ENCODE measurements around the gene TRAPPC1.
"Not testable (repeated sequence)": the region's sequence is repeated elsewhere in the genome, so short reads cannot be mapped to it uniquely, and the experiment has no call there.

TRAPPC1 gene, protein sequence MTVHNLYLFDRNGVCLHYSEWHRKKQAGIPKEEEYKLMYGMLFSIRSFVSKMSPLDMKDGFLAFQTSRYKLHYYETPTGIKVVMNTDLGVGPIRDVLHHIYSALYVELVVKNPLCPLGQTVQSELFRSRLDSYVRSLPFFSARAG

DNA sequence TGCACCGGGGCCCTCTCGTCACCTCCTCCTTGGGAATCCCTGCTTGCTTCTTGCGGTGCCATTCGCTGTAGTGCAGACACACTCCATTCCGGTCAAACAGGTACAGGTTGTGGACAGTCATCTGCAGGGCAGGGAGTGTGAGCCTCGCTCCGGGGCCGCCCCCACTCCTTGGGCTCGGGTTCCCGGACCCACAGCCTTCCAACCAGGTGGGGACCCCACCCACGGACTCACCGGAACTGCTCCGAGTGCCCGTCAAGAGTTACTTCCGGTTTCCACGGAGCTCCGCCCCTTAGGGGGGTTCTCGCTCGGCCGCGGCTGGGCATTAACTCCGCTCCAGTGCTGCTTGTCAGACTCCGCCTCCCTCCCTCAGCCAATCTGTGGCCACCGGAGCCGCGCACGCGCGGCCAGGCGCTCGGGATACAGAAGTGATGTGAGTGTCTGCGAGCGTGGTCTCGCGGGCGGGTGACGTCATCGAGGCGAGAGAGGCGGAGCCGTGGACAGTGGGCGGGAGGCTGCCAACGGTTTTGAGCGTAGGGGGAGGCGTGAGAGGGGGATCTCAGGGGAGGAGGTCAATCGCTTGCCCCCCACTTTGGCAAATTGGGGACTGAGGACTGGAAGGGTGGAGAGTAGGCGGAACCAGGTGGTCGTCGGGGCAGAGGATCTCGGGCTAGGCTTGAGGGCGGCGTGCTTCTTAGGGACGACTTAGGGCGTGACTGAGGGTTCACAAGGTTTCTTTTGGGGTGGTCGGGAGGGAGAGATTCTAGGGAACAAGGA, at the start of gene TRAPPC1, which contains the start of gene CNTROB:
TSS of gene TRAPPC1 (minus strand) at position 238 of the 774 bp plus-strand sequence. CDS start at position 121, 117 bp downstream.
TSS of gene CNTROB (plus strand) at position 498 of the 774 bp plus-strand sequence. CDS start 874 bp downstream, outside the sequence.
- DNase-seq (ENCODE audit: low spot score): peak; percentile 97

DNA sequence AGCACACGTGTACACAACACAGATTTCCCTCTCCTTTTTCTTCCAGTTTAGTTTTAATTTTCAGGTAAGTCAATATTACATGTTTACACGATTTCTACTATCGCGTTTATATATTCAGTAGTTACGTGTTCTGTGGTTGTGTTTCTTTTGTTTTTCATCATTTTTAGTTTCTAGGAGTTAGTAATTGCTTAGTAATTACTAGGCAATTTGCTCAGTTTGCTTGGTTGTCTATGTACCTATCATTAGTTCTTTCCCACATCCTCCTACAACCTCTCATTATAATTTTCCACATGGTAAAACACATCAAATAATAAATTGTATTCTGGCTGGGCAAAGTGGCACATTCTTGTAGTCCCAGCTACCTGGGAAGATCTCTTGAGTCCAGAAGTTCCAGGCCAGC, 46.1 kb upstream of the TRAPPC1 start:
- DNase-seq (ENCODE audit: low spot score): no peak

DNA sequence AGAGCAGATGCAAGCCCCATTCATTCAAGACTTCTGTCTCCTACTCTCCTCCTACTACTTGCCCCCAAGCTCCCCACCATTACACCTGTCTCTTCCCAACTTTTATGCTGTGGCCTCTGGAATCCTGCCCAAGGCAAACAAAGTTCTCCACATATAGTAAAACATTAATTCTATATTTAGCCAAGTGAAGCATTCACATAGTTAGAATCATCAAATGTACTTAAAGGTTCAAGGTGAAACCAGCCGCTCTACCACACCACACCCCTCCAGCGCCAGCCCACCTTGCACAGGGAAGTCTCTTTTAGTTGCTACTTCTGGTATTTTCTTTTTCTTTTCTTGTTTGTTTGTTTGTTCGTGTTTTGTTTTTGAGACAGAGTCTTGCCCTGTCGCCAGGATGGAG, 45.3 kb upstream of the TRAPPC1 start:
- DNase-seq (ENCODE audit: low spot score): no peak

DNA sequence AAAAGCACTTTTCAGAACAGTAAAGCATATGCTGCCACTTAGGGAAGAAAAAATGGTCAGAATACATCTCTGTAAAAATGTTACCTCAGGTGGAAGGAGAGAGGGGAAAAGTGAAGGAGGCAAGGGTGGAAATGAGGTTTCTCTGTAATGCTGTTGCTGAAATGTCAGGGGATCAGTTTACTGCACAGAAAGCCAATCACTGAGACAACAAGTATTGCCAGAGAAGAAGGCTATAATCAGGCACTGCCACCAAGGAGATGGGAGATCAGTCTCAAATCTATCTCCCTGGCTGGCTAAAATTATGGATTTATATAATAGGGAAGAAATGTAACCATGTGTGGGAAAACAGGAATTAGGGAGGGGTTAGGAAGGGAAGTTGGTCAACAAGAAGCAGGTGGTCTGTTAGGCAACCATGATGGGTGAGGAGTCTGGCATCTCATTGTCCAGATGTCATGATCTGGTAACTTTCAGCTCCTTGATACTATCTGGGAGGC, 42.9 kb upstream of the TRAPPC1 start:
- no peak for DNase-seq (ENCODE audit: low spot score)

GRCh38 chr17:7972131-7972785, 40.5 kb upstream of the TRAPPC1 start:
- DNase-seq (ENCODE audit: low spot score): peak; percentile 13

GRCh38 chr17:7971651-7972050, 39.9 kb upstream of the TRAPPC1 start:
- no peak for DNase-seq (ENCODE audit: low spot score)

DNA sequence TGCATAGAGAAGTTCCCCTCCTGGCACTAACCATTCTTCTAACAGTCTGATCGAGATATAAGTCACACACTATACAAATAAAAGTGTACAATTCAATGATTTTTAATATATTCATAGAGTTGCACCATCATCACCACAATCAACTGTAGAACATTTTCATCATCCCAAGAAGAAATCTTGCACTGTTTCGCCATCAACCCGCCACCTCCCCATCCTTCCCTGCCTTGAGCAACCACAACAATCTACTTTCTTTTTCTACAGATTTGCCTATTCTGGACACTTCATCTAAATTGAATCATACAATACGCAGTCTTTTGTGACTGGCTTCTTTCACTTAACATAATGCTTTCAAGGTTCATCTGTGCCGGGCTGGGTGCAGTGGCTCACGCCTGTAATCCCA, 37.7 kb upstream of the TRAPPC1 start:
- no peak for DNase-seq (ENCODE audit: low spot score)

DNA sequence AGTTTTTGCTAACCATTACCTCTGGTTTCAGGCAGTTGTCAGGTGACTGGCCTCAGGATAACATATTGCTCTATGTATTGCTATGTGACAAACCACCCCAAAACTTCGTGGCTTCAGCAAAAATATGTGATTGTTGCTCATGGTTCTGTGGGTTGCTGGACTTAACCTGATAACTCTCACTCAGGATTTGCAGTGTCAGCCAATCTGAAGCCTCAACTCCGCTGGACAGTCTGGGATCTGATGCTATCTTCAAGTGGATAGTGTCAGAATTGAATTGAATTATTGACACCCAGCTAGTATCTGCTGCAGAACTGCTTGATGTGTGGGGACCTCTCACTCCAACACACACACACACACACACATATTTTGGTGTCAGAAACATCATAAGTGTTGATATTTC, 36.0 kb upstream of the TRAPPC1 start:
- DNase-seq (ENCODE audit: low spot score): no peak

GRCh38 chr17:7961421-7961820, 29.7 kb upstream of the TRAPPC1 start:
- DNase-seq (ENCODE audit: low spot score): no peak

- DNase-seq (ENCODE audit: low spot score): no peak
These were observed 27.9 kb upstream of the TRAPPC1 start for GRCh38 chr17:7959503-7960253.

GRCh38 chr17:7956228-7956965, 24.7 kb upstream of the TRAPPC1 start:
- no peak for DNase-seq (ENCODE audit: low spot score)

GRCh38 chr17:7955414-7956227, 23.9 kb upstream of the TRAPPC1 start:
- no peak for DNase-seq (ENCODE audit: low spot score)

GRCh38 chr17:7953266-7953665, 21.5 kb upstream of the TRAPPC1 start:
- not testable (repeated sequence) for DNase-seq (ENCODE audit: low spot score)

DNA sequence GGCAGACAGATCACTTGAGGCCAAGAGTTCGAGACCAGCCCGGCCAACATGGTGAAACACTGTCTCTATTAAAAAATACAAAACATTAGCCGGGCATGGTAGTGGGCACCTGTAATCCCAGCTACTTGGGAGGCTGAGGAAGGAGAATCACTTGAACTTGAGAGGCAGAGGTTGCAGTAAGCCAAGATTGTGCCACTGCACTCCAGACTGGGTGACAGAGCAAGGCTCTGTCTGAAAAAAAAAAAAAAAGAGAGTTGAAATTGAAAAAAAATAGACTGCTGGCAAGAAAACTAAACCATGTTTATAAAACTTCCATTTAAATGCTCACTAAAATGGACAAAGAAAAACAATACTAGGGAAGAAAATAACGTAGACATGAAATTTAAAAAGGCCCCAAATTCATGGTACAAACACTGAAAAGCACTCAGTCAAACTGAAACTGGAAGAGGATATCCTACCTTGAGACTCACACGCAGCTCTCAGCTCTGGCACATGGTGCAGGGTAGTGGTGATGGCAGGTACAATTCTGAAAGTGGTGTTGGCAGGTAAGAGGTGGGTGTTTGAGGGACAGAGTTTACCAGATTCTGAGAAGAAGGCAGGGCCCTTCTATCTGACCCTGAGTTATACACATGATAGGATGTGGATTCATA, 19.5 kb upstream of the TRAPPC1 start:
- no peak for DNase-seq (ENCODE audit: low spot score)

DNA sequence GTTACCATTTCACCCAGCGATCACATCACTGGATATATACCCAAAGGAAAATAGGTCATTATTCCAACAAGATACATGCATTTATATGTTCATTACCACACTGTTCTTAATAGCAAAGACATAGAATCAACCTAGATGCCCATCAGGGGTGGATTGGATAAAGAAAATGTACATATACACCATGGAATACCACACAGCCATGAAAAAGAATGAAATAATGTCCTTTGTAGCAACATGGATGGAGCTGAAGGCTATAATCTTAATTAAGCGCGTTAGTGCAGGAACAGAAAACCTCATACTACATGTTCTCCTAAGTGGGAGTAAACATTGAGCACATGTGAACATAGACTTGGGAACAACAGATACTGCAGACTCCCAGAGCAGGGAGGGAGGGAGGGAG, 18.8 kb upstream of the TRAPPC1 start:
- no peak for DNase-seq (ENCODE audit: low spot score)

- DNase-seq (ENCODE audit: low spot score): no peak
These were observed 15.9 kb upstream of the TRAPPC1 start for GRCh38 chr17:7947651-7948050.

DNA sequence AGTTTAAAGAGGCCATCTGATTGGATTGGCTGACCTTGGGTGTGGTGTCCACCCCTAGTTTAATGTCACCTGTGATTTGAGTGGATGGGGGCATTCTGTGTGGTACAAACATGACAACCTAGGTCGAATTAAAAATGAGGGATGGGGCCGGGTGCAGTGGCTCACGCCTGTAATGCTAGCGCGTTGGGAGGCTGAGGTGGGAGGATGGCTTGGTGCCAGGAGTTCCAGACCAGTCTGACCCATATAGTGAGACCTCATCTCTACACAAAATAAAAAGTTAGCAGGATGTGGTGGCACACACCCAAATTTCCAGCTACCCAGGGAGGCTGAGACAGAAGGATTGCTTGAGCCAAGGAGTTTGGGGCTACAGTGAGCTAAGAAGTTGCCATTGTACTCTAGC, 14.7 kb upstream of the TRAPPC1 start:
- no peak for DNase-seq (ENCODE audit: low spot score)

GRCh38 chr17:7945651-7946050, 13.9 kb upstream of the TRAPPC1 start:
- DNase-seq (ENCODE audit: low spot score): no peak

DNA sequence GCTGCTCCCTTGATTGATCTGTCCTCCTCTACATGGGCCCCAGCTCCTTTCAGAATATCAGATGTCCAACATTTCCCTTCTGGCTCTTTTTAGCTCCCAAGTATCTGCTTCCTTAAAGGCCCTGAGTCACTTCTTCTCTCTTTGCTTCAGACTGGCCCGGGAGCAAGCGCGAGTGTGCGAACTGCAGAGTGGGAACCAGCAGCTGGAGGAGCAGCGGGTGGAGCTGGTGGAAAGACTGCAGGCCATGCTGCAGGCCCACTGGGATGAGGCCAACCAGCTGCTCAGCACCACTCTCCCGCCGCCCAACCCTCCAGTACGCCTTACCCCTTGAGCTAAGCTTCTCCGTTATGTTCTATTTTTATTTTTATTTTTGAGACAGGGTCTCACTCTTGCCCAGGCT, 12.6 kb upstream of the TRAPPC1 start:
- DNase-seq (ENCODE audit: low spot score): no peak

DNA sequence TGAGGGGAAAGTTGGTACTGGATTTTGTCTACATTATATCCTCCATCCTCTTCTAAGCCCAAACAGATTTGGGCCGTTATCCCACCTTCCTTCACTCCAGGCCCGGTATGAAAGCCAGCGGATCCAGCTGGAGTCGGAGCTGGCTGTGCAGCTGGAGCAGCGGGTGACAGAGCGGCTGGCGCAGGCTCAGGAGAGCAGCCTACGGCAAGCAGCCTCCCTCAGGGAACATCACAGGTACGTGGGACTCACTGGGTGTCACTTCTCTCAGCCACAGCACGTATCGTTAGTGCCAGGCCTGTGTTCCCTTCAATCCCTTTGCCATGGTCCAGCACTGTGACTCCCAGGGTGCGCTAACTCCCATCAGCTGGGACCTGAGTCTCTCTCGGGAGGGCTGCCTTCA, 11.5 kb upstream of the TRAPPC1 start:
- no peak for DNase-seq (ENCODE audit: low spot score)

All from NAMALWA (cell line).